Measurements from ENCODE around the gene PLCH2.

Gene PLCH2

DNA sequence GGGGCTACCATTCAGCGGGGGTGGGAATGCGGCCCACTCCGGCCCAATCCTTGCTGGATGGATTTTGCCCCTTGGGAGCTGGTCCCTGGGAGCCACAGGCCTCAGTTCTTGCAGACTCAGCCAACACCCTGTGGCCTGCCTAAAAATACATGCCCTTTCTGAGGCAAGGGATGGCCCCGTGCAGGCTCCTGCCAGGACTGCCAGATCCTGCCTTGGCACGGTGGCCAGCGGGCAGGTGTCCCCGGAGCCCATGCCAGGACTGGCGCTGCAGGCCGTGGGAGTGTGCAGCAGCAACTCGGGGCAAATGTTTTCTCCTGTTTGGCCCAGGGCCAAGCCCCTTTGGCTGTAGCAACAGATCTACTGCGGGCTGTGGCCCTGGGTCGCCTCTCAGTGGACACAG, 51.9 kb downstream of the PLCH2 start:
- DNase-seq, result no peak
- Histone ChIP-seq H3K23ac (ENCODE audit: low read length) (no peak overlapping the region), H4K8ac (ENCODE audit: low read depth, low read length) (no peak overlapping the region), H2BK5ac (ENCODE audit: low read length) (no peak overlapping the region), H3K36me3 (ENCODE audit: control insufficient read depth, insufficient read depth, low read length) (no peaks in the 10 kb centered on the region), H3K4ac (ENCODE audit: low read depth, low read length) (no peak overlapping the region), H2BK120ac (ENCODE audit: low read depth, low read length) (no peak overlapping the region), H4K5ac (ENCODE audit: low read length) (no peak overlapping the region), H3K79me1 (ENCODE audit: low read length) (peaks cover 21% of the 10 kb centered on the region), H3K56ac (ENCODE audit: low read length) (no peak overlapping the region), H3K4me2 (ENCODE audit: low read length) (no peak overlapping the region), H2AK5ac (ENCODE audit: low read length) (no peak overlapping the region), H3K9ac (ENCODE audit: low read length) (no peak overlapping the region), H3K18ac (ENCODE audit: low read length) (no peak overlapping the region), H3K27ac (ENCODE audit: low read depth, low read length) (no peak overlapping the region), H3K4me1 (ENCODE audit: control insufficient read depth, low read depth, low read length) (peaks cover 6% of the 10 kb centered on the region), H3K4me3 (ENCODE audit: low read length) (no peak overlapping the region), H3K79me2 (ENCODE audit: control insufficient read depth, insufficient read depth, low read length) (peaks cover 28% of the 10 kb centered on the region), H3K27me3 (ENCODE audit: insufficient read depth, low read length, poor library complexity) (peaks cover 23% of the 10 kb centered on the region), H2BK15ac (replicated peaks; ENCODE audit: low read depth) (no peak overlapping the region)
- WGBS (ENCODE audit: extremely low coverage, insufficient coverage, low lambda C conversion rate), result no CpG with 5 or more reads among the region's 12 CpGs

DNA sequence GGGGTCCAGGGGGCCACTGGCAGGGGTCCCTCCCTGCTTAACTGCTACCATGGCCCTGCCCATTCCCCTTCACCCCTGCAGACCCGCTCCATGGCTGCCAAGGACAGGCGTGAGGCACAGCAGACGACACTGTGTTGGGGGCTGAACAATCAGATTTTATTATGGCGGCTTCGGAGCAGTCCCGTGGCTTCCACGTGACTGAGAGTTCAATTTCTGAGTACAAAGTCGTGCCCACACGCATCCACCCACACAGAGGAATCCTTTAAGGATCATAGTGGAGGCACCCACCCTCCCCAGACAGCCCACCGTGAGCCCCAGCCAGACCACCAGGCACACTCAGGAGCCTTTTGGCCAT, 52.5 kb downstream of the PLCH2 start:
- H3K27ac ChIP-seq (ENCODE audit: low read depth, low read length), result no peak overlapping the region
- no peak overlapping the region for H3K23ac ChIP-seq (ENCODE audit: low read length)
- no peak overlapping the region for H3K9ac ChIP-seq (ENCODE audit: low read length)
- H3K79me1 ChIP-seq (ENCODE audit: low read length), result peaks cover 15% of the 10 kb centered on the region
- H4K8ac ChIP-seq (ENCODE audit: low read depth, low read length), result no peak overlapping the region
- peaks cover 23% of the 10 kb centered on the region for H3K79me2 ChIP-seq (ENCODE audit: control insufficient read depth, insufficient read depth, low read length)
- no peak overlapping the region for H2BK120ac ChIP-seq (ENCODE audit: low read depth, low read length)
- peaks cover 6% of the 10 kb centered on the region for H3K4me1 ChIP-seq (ENCODE audit: control insufficient read depth, low read depth, low read length)
- H3K56ac ChIP-seq (ENCODE audit: low read length), result peak overlapping the region; percentile 15
- H3K4ac ChIP-seq (ENCODE audit: low read depth, low read length), result no peak overlapping the region
- DNase-seq, result no peak
- no CpG with 5 or more reads among the region's 10 CpGs for WGBS (ENCODE audit: extremely low coverage, insufficient coverage, low lambda C conversion rate)
- H3K4me3 ChIP-seq (ENCODE audit: low read length), result no peak overlapping the region
- H2AK5ac ChIP-seq (ENCODE audit: low read length), result no peak overlapping the region
- no peak overlapping the region for H2BK5ac ChIP-seq (ENCODE audit: low read length)
- H3K36me3 ChIP-seq (ENCODE audit: control insufficient read depth, insufficient read depth, low read length), result no peaks in the 10 kb centered on the region
- no peak overlapping the region for H2BK15ac ChIP-seq (replicated peaks; ENCODE audit: low read depth)
- H3K18ac ChIP-seq (ENCODE audit: low read length), result no peak overlapping the region
- H4K5ac ChIP-seq (ENCODE audit: low read length), result no peak overlapping the region
- H3K27me3 ChIP-seq (ENCODE audit: insufficient read depth, low read length, poor library complexity), result peaks cover 23% of the 10 kb centered on the region
- no peak overlapping the region for H3K4me2 ChIP-seq (ENCODE audit: low read length)

DNA sequence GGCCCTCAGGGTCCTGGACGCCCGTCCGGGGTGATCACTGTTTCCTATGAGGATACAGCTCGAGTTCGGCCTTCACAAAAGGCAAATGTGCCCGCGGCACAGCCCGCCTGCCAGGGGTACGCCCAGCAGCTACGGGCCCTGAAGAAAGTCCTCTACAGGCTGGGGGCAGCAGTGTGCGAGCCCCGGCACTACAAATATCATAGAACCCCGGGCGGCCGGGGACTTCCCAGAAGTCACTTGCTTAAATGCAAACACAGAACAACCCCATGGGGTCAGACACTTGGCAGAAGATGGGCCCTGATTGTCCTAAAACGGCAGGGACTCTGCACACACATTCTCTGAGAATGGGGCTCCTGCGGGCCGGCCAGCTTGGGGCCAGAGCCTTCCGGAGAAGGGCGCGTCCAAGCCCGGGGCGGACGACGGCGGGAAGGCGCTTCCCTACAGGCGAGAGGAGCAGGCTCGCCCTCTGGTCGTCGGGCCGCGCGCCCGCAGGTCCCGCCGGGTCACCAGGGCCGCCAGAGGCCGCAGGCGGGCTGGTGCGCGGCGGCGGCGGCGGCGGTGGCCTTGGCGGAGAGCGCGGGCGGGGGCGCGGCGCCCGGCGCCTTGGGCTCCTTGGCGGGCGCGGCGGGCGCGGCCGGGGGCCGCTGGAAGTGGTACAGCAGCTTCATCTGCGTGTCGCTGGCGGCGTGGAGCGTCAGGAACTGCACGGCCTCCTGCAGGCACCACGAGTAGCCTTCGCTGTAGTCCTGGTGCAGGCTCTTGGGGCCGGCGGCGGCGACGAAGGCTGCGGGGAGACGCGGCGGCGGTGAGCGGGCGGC, 53.1 kb downstream of the PLCH2 start:
- H3K4me1 ChIP-seq (ENCODE audit: control insufficient read depth, low read depth, low read length), result peaks cover 4% of the 10 kb centered on the region
- DNase-seq, result peak; percentile 75
- H4K8ac ChIP-seq (ENCODE audit: low read depth, low read length), result no peak overlapping the region
- H4K5ac ChIP-seq (ENCODE audit: low read length), result no peak overlapping the region
- H3K36me3 ChIP-seq (ENCODE audit: control insufficient read depth, insufficient read depth, low read length), result no peaks in the 10 kb centered on the region
- H3K27me3 ChIP-seq (ENCODE audit: insufficient read depth, low read length, poor library complexity), result peaks cover 23% of the 10 kb centered on the region
- H3K4me2 ChIP-seq (ENCODE audit: low read length), result peak overlapping the region; percentile 44
- no peak overlapping the region for H3K4me3 ChIP-seq (ENCODE audit: low read length)
- H3K9ac ChIP-seq (ENCODE audit: low read length), result no peak overlapping the region
- peaks cover 17% of the 10 kb centered on the region for H3K79me2 ChIP-seq (ENCODE audit: control insufficient read depth, insufficient read depth, low read length)
- H2BK15ac ChIP-seq (replicated peaks; ENCODE audit: low read depth), result no peak overlapping the region
- H3K56ac ChIP-seq (ENCODE audit: low read length), result peak overlapping the region; percentile 67
- H2BK120ac ChIP-seq (ENCODE audit: low read depth, low read length), result no peak overlapping the region
- H3K4ac ChIP-seq (ENCODE audit: low read depth, low read length), result no peak overlapping the region
- no peak overlapping the region for H2BK5ac ChIP-seq (ENCODE audit: low read length)
- H3K79me1 ChIP-seq (ENCODE audit: low read length), result peaks cover 12% of the 10 kb centered on the region
- no peak overlapping the region for H2AK5ac ChIP-seq (ENCODE audit: low read length)
- H3K23ac ChIP-seq (ENCODE audit: low read length), result no peak overlapping the region
- WGBS (ENCODE audit: extremely low coverage, insufficient coverage, low lambda C conversion rate), result no CpG with 5 or more reads among the region's 84 CpGs
- no peak overlapping the region for H3K27ac ChIP-seq (ENCODE audit: low read depth, low read length)
- no peak overlapping the region for H3K18ac ChIP-seq (ENCODE audit: low read length)

DNA sequence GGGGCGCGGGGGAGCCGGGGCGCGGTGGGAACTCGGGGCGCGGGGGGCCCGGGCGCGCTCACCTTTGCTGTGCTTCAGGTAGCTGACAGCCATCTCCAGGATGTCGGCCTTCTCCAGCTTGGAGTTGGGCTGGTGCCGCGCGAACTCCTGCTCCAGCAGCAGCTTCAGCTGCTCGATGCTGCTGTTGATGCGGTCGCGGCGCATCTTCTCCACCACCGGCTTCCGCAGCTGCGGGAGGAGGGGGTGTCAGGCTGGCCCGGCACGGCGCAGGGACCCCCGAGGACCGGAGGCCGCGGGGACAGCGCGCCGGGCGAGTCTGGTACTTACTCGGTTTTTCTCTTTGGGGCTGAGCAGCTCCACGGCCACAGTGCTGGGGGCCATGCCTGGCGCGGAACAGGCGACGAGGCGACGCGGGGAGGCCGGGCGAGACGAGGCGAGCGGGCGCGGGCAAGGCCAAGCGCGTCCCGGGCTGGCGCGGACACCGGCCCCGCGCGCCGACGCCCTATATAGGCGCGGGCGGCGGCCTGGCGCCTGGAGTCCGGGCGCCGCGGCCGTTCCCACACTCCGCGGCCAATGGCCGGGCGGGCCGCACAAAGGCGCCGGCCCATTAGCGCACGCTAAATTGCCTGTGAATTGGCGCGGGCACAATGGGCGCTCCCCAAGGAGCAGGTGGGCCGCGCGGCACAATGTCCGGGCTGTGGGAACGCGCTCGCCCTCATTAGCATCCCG, 53.9 kb downstream of the PLCH2 start, which contains the start of gene HES5:
Gene HES5, minus strand, starts transcription at position 480 of the 729 bp plus-strand sequence. Its CDS starts 99 bp downstream, at position 381.
- H3K4me3 ChIP-seq (ENCODE audit: low read length), result no peak within 1 kb of the TSS
- H4K5ac ChIP-seq (ENCODE audit: low read length), result no peak within 1 kb of the TSS
- no peak within 1 kb of the TSS for H3K27ac ChIP-seq (ENCODE audit: low read depth, low read length)

DNA sequence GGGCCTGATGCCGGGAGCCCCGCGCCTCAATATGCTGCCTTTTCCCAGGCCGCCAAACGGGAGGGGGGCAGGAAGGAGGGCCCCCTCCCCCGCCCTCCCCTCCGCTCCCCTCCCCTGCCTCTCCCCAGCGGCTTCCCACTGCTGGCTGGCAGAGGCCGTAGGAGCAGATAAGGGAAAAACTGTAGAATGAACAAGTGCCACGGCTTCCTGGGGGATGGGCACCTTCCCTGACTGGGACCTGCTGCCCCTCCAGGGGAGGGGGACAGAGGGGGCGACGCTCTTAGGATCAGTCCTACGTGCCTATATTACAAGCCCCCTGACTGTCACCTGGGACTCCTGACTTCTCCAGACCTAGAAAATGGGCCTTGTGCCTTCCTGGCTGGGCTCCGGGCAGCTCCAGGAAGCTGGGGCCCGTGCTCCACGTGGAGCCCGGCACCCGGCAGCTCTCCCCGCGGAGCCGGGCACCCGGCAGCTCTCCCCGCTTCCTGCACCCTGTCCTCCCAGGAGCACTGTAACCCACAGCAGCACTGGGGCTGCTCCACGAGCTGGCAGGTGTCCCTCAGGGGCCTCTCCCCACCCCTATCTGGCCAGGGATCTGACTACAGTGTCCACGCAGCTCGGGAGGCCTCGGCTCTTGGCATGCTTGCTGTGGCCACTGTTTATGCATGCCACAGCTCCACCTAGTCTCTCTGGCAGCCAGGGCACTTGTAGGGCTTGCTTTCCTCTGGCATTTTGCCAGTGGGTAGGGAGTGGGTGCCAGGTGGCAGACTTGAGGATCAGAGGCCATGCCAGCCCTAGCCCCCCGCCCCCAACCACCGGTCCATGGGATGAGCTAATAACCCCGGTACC, 54.6 kb downstream of the PLCH2 start:
- peaks cover 2% of the 10 kb centered on the region for H3K4me1 ChIP-seq (ENCODE audit: control insufficient read depth, low read depth, low read length)
- no peak for DNase-seq
- H3K36me3 ChIP-seq (ENCODE audit: control insufficient read depth, insufficient read depth, low read length), result no peaks in the 10 kb centered on the region
- H3K23ac ChIP-seq (ENCODE audit: low read length), result no peak overlapping the region
- H2BK15ac ChIP-seq (replicated peaks; ENCODE audit: low read depth), result no peak overlapping the region
- H3K56ac ChIP-seq (ENCODE audit: low read length), result no peak overlapping the region
- H3K79me2 ChIP-seq (ENCODE audit: control insufficient read depth, insufficient read depth, low read length), result peaks cover 1% of the 10 kb centered on the region
- no peak overlapping the region for H3K27ac ChIP-seq (ENCODE audit: low read depth, low read length)
- H3K18ac ChIP-seq (ENCODE audit: low read length), result no peak overlapping the region
- H3K4ac ChIP-seq (ENCODE audit: low read depth, low read length), result no peak overlapping the region
- H4K8ac ChIP-seq (ENCODE audit: low read depth, low read length), result no peak overlapping the region
- no peak overlapping the region for H3K4me2 ChIP-seq (ENCODE audit: low read length)
- no peak overlapping the region for H4K5ac ChIP-seq (ENCODE audit: low read length)
- H3K27me3 ChIP-seq (ENCODE audit: insufficient read depth, low read length, poor library complexity), result peaks cover 23% of the 10 kb centered on the region
- WGBS (ENCODE audit: extremely low coverage, insufficient coverage, low lambda C conversion rate), result no CpG with 5 or more reads among the region's 30 CpGs
- H3K79me1 ChIP-seq (ENCODE audit: low read length), result peaks cover under 1% of the 10 kb centered on the region
- H3K9ac ChIP-seq (ENCODE audit: low read length), result no peak overlapping the region
- no peak overlapping the region for H2AK5ac ChIP-seq (ENCODE audit: low read length)
- H2BK5ac ChIP-seq (ENCODE audit: low read length), result no peak overlapping the region
- H3K4me3 ChIP-seq (ENCODE audit: low read length), result no peak overlapping the region
- H2BK120ac ChIP-seq (ENCODE audit: low read depth, low read length), result no peak overlapping the region

More for the DNA sequence above, 53.9 kb downstream of the PLCH2 start, which contains the start of gene HES5:
- no peaks in the 10 kb centered on the region for H3K36me3 ChIP-seq (ENCODE audit: control insufficient read depth, insufficient read depth, low read length)
- no CpG with 5 or more reads among the region's 91 CpGs for WGBS (ENCODE audit: extremely low coverage, insufficient coverage, low lambda C conversion rate)
- H3K4me1 ChIP-seq (ENCODE audit: control insufficient read depth, low read depth, low read length), result peaks cover 4% of the 10 kb centered on the region
- no peak within 1 kb of the TSS for H3K9ac ChIP-seq (ENCODE audit: low read length)
- peaks cover 7% of the 10 kb centered on the region for H3K79me1 ChIP-seq (ENCODE audit: low read length)
- no peak within 1 kb of the TSS for H2AK5ac ChIP-seq (ENCODE audit: low read length)
- no peak within 1 kb of the TSS for H2BK5ac ChIP-seq (ENCODE audit: low read length)
- no peak within 1 kb of the TSS for H3K18ac ChIP-seq (ENCODE audit: low read length)
- H2BK120ac ChIP-seq (ENCODE audit: low read depth, low read length), result no peak within 1 kb of the TSS
- no peak within 1 kb of the TSS for H3K23ac ChIP-seq (ENCODE audit: low read length)
- H3K56ac ChIP-seq (ENCODE audit: low read length), result peak within 1 kb of the TSS; percentile 67
- DNase-seq, result no peak
- H4K8ac ChIP-seq (ENCODE audit: low read depth, low read length), result no peak within 1 kb of the TSS
- H2BK15ac ChIP-seq (replicated peaks; ENCODE audit: low read depth), result no peak within 1 kb of the TSS
- H3K27me3 ChIP-seq (ENCODE audit: insufficient read depth, low read length, poor library complexity), result peaks cover 23% of the 10 kb centered on the region
- peaks cover 9% of the 10 kb centered on the region for H3K79me2 ChIP-seq (ENCODE audit: control insufficient read depth, insufficient read depth, low read length)
- H3K4me2 ChIP-seq (ENCODE audit: low read length), result peak within 1 kb of the TSS; percentile 44
- no peak within 1 kb of the TSS for H3K4ac ChIP-seq (ENCODE audit: low read depth, low read length)
